Measurements from ENCODE around the gene CD8B2.
A peak's percentile ranks its signal among the peaks of the same experiment; 100 is the strongest.
"Not testable (repeated sequence)": the region's sequence is repeated elsewhere in the genome, so short reads cannot be mapped to it uniquely, and the experiment has no call there.

The CD8B2 gene

DNA sequence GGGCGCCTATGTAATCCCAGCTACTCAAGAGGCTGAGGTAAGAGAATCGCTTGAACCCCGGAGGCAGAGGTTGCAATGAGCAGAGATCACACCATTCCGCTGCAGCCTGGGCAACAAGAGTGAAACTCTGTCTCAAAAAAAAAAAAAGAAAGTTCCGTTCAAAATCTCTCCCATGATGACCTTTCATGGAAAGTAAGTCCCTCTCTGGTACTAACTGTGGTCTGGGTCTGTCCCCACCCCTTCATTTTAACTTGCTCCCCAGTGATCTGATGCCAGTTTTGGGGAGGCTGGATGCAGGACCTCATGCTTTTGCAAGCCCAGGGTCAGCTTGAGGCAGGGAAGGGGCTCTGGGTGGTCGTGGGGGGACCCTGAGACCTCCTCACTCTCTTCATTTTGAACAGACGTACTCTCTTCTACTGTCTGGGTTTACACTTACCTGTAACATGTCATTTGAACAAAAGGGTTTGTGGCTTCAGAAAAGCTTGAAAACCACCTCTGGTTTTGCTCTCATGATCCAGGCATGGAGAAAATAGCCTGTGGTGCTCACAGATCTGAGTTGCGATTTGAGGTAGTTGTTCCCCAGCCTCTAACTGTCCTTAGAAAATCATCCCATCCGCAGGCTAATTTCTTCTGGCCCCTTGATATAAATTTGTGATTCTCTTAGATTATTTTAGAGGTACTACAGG is 19.0 kb downstream of the CD8B2 start:
- CTCF ChIA-PET: interaction anchor here (0.6 kb wide), 1 partner anchor 357 kb away, joined by 4 read pairs; no protein-coding TSS in a partner anchor
- DNase-seq (ENCODE audit: low spot score); POLR2A ChIA-PET (ENCODE audit: low non-redundant PET); H3K27ac ChIP-seq: not testable (repeated sequence)

DNA sequence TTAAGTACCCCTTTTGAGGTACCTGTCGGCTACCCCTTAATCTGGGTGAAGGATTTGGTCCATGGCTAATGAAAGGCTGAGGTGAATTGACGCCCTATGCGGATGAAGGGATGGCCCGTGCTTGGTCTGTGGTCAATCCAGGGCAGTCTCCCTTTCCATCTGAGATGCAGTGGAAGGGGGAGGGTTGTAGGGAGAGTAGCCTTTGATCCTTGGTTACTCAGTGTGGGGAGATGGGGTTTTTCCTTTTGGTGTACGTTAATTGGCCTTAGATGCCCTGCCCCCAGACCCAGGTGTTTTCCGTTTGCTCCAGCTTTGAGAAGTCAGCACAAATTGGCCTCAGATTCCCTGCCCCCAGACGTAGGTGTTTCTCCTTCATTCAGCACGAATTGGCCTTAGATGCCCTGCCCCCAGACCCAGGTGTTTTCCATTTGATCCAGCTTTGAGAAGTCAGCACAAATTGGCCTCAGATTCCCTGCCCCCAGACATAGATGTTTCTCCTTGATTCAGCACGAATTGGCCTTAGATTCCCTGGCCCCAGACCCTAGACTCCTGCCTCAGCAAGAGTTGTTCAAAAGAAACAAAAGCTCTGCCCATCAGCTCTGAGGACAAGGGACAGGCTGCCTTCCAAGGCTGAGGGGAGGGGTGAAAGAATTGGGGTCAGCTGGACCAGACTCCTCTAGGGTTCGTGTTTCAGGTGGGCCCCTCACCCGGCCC is 21.7 kb downstream of the CD8B2 start:
- H3K27ac ChIP-seq; POLR2A ChIA-PET (ENCODE audit: low non-redundant PET); CTCF ChIA-PET; DNase-seq (ENCODE audit: low spot score): not testable (repeated sequence)

DNA sequence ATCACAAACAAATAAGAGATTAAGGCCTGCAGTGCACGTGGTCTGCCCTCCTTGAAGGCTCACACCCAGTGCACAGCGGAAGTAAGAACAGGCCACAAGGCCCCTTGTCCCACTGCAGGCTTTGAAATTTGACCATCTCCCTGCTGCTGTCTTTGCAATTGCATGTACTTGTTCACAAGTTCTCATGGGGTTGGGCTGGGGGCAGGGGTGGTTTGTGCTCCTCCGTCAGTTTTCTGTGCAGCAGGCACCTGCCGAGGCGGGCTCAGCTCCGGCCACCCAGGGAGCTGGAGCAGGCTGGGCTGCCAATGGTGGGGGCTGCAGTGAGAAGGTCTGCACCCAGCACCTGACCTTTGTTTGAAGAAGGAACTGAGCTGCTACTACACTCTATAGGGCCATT is 22.2 kb downstream of the CD8B2 start:
- DNase-seq (ENCODE audit: low spot score); H3K27ac ChIP-seq; CTCF ChIA-PET; POLR2A ChIA-PET (ENCODE audit: low non-redundant PET): not testable (repeated sequence)

DNA sequence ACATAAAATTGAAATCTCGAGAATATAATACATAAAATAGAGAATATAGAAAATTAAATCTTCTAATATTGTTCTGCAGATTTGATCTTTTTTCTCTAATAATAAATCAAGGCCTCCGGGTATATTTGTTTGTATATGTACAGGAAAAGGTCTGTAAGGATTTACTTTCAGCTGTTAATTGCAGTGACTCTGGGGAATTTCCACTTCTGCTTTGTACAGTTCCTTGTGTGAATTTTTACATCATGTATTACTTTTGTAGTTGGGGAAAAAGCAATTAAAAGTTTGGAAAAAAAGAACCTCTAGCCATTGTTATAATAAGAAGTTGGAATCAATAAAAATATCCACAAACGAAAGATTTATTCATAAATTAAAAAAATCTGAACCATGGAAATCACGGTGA is 23.6 kb downstream of the CD8B2 start:
- POLR2A ChIA-PET (ENCODE audit: low non-redundant PET); H3K27ac ChIP-seq; DNase-seq (ENCODE audit: low spot score); CTCF ChIA-PET: not testable (repeated sequence)

DNA sequence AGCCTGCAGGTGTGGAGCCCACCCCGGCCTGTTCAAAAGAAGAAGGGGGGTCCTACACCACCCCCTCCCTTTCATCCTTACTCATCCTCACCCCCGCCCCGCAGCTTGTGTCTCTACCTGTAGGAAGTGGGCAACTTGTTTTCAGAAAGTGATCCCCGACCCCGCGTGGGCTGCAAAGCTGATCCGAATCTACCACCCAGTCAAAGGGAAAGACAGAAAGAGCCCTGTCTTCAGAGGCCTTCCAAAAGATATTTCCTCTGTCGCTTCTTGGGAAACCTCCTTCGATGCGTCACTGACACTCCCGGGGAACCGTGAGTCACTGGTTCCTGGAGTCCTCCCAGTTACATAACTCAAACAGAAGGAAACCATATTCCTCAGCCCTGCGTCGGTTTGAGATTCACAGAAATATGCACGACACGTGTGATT is 24.3 kb downstream of the CD8B2 start:
- DNase-seq (ENCODE audit: low spot score); POLR2A ChIA-PET (ENCODE audit: low non-redundant PET); CTCF ChIA-PET: not testable (repeated sequence)
- peak overlapping the region; percentile 75 for H3K27ac ChIP-seq

DNA sequence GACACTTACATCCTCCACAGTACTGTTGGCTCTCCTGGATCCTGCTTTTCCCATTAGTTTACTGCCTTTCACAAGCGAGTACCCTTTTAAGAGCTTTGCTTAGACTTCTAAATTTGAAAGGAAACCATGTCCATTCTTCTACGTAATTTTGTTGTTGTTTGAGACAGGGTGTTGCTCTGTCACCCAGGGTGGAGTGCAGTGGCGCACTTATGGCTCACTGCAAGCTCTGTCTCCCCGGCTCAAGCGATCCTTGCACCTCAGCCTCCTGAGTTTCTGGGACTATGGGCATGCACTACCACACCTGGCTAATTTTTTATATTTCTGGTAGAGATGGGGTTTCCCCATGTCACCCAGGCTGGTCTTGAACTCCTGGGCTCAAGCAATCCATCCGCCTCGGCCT is 24.8 kb downstream of the CD8B2 start:
- POLR2A ChIA-PET (ENCODE audit: low non-redundant PET); DNase-seq (ENCODE audit: low spot score); CTCF ChIA-PET: not testable (repeated sequence)
- H3K27ac ChIP-seq: peak overlapping the region; percentile 75

DNA sequence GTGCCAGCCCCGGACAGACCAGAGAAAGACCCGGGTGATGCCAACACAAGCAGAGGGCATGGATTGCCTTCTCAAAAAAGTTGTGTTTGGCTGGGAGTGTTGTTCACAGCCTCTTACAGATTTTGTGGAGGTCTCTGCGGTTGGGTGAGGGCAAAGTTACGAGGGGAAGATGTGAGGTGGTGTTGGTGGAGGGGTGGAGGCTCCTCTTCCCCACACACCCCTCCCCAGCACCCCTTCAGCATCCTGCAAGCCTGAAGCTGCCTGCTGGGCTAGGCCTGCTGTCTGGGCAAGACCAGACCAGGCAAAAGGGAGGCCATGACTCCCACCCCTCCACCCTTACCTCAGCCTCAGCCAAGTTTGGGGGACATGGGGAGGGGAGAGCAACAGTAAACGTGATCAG is 26.2 kb downstream of the CD8B2 start:
- H3K27ac ChIP-seq; DNase-seq (ENCODE audit: low spot score); POLR2A ChIA-PET (ENCODE audit: low non-redundant PET); CTCF ChIA-PET: not testable (repeated sequence)

DNA sequence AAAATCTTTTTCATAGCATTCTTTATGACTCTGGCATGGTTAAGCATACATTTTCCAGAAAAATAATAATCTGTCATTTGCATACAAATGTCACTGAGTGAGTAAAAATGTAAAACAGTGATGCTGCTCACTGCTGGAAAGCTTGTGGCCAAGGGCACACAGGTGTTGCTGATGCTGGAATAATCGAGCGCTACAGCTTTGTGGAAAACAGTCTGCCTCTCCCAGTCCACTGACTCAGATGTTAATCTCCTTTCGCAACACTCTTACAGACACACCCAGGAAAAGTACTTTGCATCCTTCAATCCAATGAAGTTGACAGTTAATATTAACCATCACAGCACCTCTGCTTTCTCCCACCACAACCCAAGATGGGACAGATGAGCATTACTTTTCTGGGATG is 27.7 kb downstream of the CD8B2 start:
- not testable (repeated sequence) for H3K27ac ChIP-seq
- POLR2A ChIA-PET (ENCODE audit: low non-redundant PET): interaction anchor here (0.7 kb wide), 1 partner anchor 731 kb away, joined by 4 read pairs; no protein-coding TSS in a partner anchor
- CTCF ChIA-PET: interaction anchor here (0.6 kb wide), 1 partner anchor 946 kb away, joined by 3 read pairs; no protein-coding TSS in a partner anchor
- peak; percentile 9 for DNase-seq (ENCODE audit: low spot score)

DNA sequence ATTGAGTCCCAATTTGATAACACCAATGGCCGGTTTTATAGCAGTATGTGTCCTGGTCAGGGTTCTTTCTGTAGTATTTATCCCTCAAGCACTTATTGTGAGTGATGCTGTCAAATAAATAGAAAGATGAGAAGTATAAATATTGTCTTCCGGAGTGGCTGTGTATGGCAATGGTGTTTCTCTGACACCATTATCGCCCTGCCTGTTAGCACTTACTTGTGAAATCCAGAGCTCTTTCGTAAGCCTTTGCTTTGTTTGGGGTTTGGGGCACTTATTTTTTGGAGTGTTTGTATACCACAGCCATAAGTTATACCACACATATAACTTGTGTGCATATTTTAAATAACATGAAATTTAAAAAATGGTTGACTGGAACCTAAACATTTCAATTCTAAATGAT is 29.3 kb downstream of the CD8B2 start:
- POLR2A ChIA-PET (ENCODE audit: low non-redundant PET): no interaction called here
- H3K27ac ChIP-seq: no peak overlapping the region
- TF ChIP-seq, protein P1, sequence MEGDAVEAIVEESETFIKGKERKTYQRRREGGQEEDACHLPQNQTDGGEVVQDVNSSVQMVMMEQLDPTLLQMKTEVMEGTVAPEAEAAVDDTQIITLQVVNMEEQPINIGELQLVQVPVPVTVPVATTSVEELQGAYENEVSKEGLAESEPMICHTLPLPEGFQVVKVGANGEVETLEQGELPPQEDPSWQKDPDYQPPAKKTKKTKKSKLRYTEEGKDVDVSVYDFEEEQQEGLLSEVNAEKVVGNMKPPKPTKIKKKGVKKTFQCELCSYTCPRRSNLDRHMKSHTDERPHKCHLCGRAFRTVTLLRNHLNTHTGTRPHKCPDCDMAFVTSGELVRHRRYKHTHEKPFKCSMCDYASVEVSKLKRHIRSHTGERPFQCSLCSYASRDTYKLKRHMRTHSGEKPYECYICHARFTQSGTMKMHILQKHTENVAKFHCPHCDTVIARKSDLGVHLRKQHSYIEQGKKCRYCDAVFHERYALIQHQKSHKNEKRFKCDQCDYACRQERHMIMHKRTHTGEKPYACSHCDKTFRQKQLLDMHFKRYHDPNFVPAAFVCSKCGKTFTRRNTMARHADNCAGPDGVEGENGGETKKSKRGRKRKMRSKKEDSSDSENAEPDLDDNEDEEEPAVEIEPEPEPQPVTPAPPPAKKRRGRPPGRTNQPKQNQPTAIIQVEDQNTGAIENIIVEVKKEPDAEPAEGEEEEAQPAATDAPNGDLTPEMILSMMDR (conservative IDR thresholded peaks at IDR 0.05; ENCODE audit: low read depth): no peak
- CTCF ChIA-PET: interaction anchor here (0.6 kb wide), 2 partner anchors 427 to 963 kb away, joined by 3 to 8 read pairs; no protein-coding TSS in a partner anchor
- no peak for DNase-seq (ENCODE audit: low spot score)

DNA sequence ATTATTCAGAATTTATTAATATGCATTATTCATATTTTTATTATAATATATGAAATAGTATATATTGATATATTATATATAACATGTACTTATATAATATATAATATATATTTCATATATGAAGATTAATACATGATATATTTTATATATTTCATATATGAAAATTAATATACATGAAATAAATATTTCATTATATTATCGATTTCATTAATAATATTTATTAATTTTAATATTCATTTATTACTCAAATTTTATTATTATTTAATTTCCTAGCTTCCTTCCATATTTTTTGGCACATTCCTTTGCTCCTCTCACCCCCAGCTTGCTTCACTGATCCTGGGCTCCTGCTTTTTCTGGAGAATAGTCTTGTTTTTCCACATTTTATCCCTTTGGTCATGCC is 29.7 kb downstream of the CD8B2 start:
- TF ChIP-seq, protein P1 (conservative IDR thresholded peaks at IDR 0.05; ENCODE audit: low read depth): no peak
- DNase-seq (ENCODE audit: low spot score): no peak
- H3K27ac ChIP-seq: no peak overlapping the region
- CTCF ChIA-PET: no interaction called here
- POLR2A ChIA-PET (ENCODE audit: low non-redundant PET): no interaction called here

DNA sequence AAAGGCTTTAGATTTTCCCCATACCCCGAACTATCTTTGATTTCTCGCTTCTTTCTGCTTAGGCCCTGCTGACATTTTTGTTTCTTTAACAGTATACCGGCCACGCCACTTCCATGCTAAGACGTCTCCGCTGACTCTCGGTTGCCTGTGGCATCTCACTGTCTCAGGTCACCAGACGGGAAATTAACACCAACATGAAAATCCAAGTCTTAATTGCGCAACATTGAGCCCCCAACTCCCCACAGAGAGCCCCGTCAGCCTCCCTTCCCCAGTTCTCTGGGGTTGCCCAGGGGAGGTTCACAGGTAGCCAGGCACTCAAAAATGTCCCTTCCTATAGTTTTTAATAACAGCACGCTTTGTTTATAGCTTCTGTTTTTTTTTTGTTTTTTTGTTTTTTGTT is 30.2 kb downstream of the CD8B2 start:
- no peak overlapping the region for H3K27ac ChIP-seq
- no peak for DNase-seq (ENCODE audit: low spot score)
- ChIA-PET POLR2A (ENCODE audit: low non-redundant PET) (no interaction called here), CTCF (interaction anchor here (0.6 kb wide), 1 partner anchor 746 kb away, joined by 3 read pairs; no protein-coding TSS in a partner anchor)
- TF ChIP-seq, protein P1 (conservative IDR thresholded peaks at IDR 0.05; ENCODE audit: low read depth): no peak
